ENCODE measurements around the gene NELL1.

The NELL1 gene

GRCh38 chr11:21603886-21604285, 934.5 kb downstream of the NELL1 start:
- TF ChIP-seq CTCF (IDR thresholded peaks at IDR 0.05) = no peak
- H3K27me3 Mint-ChIP-seq (ENCODE audit: low read depth, poor library complexity) = peaks cover 5% of the 10 kb centered on the region
- no peak overlapping the region for H3K27ac Mint-ChIP-seq
- peaks cover 4% of the 10 kb centered on the region for H3K9me3 Mint-ChIP-seq
- no peak overlapping the region for H3K4me3 Mint-ChIP-seq
- no peak for DNase-seq
- no peaks in the 10 kb centered on the region for H3K4me1 Mint-ChIP-seq
- H3K36me3 Mint-ChIP-seq (ENCODE audit: low read depth) = no peaks in the 10 kb centered on the region

- Mint-ChIP-seq H3K4me1 (no peaks in the 10 kb centered on the region), H3K4me3 (no peak overlapping the region), H3K27me3 (ENCODE audit: low read depth, poor library complexity) (peaks cover 5% of the 10 kb centered on the region), H3K36me3 (ENCODE audit: low read depth) (no peaks in the 10 kb centered on the region), H3K9me3 (peaks cover 4% of the 10 kb centered on the region), H3K27ac (no peak overlapping the region)
- TF ChIP-seq CTCF (IDR thresholded peaks at IDR 0.05) = no peak
- no peak for DNase-seq
Measured at GRCh38 chr11:21604564-21604963, 935.2 kb downstream of the NELL1 start.

- Mint-ChIP-seq H3K9me3 (peaks cover 4% of the 10 kb centered on the region), H3K27ac (no peak overlapping the region), H3K4me1 (no peaks in the 10 kb centered on the region), H3K36me3 (ENCODE audit: low read depth) (no peaks in the 10 kb centered on the region), H3K27me3 (ENCODE audit: low read depth, poor library complexity) (no peaks in the 10 kb centered on the region), H3K4me3 (no peak overlapping the region)
- no peak for TF ChIP-seq CTCF (IDR thresholded peaks at IDR 0.05)
- DNase-seq = no peak
Measured at GRCh38 chr11:21612326-21612725, 942.9 kb downstream of the NELL1 start.

- no peaks in the 10 kb centered on the region for H3K27me3 Mint-ChIP-seq (ENCODE audit: low read depth, poor library complexity)
- no peak overlapping the region for H3K27ac Mint-ChIP-seq
- no peak for TF ChIP-seq CTCF (IDR thresholded peaks at IDR 0.05)
- DNase-seq = no peak
- no peaks in the 10 kb centered on the region for H3K9me3 Mint-ChIP-seq
- H3K4me3 Mint-ChIP-seq = no peak overlapping the region
- no peaks in the 10 kb centered on the region for H3K36me3 Mint-ChIP-seq (ENCODE audit: low read depth)
- no peaks in the 10 kb centered on the region for H3K4me1 Mint-ChIP-seq
Measured at GRCh38 chr11:21614961-21615360, 945.6 kb downstream of the NELL1 start.

GRCh38 chr11:21615955-21616371, 946.6 kb downstream of the NELL1 start:
- Mint-ChIP-seq H3K4me3 (no peak overlapping the region), H3K9me3 (no peaks in the 10 kb centered on the region), H3K36me3 (ENCODE audit: low read depth) (no peaks in the 10 kb centered on the region), H3K27me3 (ENCODE audit: low read depth, poor library complexity) (peaks cover 5% of the 10 kb centered on the region), H3K27ac (no peak overlapping the region), H3K4me1 (no peaks in the 10 kb centered on the region)
- no peak for DNase-seq
- no peak for TF ChIP-seq CTCF (IDR thresholded peaks at IDR 0.05)

- Mint-ChIP-seq H3K27me3 (ENCODE audit: low read depth, poor library complexity) (peaks cover 11% of the 10 kb centered on the region), H3K27ac (no peak overlapping the region)
- DNase-seq = no peak
Measured at GRCh38 chr11:21622566-21622965, 953.2 kb downstream of the NELL1 start.

More at GRCh38 chr11:21622566-21622965, 953.2 kb downstream of the NELL1 start:
- Mint-ChIP-seq H3K9me3 (no peaks in the 10 kb centered on the region), H3K4me1 (no peaks in the 10 kb centered on the region), H3K36me3 (ENCODE audit: low read depth) (no peaks in the 10 kb centered on the region), H3K4me3 (no peak overlapping the region)
- TF ChIP-seq CTCF (IDR thresholded peaks at IDR 0.05) = no peak
